Stimulated activated CD4-positive, alpha-beta T cell treated with anti-CD3 and anti-CD28 coated beads, Interleukin-4, amount 100 ng/mL, for 48 hours (primary cell): ENCODE results near the gene TRIM72.
"Not testable (repeated sequence)": the region's sequence is repeated elsewhere in the genome, so short reads cannot be mapped to it uniquely, and the experiment has no call there.

Source experiments
- DNase-seq, 2 donors: peaks; one replicate each; pipeline ENCODE4 v3.0.0-alpha.2; 2020; ENCODE audit warnings: low read depth in 2 of 2

The TRIM72 gene

DNA sequence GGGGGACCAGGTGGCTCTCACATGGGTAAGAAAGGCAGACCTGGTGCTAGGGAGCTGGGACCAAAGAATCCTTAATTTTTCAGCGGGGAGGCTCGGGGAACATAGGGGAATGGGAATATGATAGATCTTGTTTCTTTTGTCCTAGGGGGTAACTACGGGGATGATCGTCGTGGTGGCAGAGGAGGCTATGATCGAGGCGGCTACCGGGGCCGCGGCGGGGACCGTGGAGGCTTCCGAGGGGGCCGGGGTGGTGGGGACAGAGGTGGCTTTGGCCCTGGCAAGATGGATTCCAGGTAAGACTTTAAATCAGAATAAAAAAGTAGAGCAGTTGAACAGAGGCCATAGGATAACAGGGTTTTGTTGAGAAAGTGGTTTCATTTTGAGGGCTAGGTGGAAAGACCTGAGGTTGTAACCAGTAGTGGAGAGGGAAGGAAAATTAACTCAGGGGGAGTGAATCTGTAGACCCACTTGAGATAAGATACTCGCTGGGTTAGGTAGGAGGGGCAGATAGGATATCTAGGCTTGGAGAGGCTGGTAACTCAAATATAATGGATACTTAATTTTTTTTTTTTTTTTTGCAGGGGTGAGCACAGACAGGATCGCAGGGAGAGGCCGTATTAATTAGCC lies 23.0 kb upstream of the TRIM72 start:
- no peak for DNase-seq

DNA sequence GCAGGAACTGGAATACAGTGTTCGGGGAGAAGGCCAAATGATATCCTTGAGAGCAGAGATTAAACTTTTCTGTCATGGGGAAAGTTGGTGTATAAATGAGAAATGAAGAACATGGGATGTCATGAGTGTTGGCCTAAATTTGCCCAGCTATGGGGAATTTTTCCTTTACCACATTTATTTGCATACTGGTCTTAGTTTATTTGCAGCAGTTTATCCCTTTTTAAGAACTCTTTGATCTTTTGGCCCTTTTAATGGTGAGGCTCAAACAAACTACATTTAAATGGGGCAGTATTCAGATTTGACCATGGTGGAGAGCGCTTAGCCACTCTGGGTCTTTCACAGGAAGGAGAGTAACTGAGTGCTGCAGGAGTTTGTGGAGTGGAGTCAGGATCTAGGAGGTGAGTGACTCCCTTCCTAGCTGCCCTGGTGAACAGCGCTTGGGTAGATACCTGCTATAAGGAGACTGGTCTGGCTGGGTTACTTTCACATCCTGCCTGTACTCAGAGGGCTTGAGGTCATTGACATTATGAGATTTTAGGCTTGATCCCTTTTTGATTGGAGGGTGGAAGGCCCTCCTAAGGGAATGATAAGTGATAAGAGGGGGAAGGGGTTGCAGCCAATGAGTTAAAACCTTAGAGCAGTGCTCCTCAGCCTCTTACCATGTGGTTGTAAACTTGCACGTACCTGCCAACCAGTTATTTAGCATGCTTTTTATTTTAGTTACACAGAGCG lies 22.1 kb upstream of the TRIM72 start:
- DNase-seq = no peak

DNA sequence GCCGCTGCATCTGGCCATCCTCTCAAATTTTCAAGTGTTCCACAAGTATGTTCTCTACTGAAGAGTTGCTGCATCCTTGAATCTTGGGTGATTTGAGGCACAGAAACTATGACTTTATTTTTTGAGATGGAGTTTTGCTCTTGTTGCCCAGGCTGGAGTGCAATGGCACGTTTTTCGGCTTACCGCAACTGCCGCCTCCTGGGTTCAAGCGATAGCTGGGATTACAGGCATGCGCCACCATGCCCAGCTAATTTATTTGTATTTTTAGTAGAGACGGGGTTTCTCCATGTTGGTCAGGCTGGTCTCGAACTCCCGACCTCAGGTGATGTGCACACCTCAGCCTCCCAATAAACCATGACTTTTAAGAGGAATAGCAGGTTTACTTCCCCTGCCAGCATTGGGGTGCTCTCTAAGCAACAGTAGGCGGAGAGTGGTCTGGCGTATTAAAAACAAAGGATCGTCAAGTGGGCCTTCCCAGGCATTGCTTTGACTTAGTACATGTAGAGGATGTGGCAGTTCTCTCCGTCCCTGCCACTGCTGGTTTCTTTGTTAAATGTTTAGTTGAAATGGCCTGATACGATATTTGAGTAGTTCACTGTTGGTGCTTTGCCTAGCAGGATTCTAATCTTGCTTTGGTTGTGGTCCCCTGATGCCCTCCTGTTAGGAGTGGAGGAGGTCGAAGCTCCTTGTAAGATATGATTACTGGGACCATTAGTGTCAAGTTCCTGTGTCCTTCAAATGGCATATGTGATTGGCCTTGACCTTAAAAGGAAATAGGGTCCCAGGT lies 20.9 kb upstream of the TRIM72 start:
- no peak for DNase-seq

DNA sequence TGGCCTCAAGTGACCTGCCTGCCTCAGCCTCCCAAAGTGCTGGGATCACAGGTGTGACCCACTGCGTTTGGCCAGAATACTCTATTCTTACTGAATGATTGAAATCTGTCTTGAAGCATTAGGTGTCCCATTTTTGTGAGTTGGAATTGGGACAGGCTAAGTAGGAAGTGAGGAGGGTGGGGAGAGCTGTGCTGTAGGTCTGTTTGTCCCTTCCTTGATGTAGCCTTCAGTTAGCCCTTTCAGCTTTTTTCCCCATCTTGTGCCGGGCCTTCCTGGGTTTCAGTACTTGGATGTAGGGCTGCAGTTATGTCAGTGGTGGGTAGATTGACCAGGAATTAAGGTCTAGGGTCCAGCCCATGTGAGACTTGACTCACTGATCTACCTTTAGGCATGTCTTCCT lies 20.0 kb upstream of the TRIM72 start:
- no peak for DNase-seq

DNA sequence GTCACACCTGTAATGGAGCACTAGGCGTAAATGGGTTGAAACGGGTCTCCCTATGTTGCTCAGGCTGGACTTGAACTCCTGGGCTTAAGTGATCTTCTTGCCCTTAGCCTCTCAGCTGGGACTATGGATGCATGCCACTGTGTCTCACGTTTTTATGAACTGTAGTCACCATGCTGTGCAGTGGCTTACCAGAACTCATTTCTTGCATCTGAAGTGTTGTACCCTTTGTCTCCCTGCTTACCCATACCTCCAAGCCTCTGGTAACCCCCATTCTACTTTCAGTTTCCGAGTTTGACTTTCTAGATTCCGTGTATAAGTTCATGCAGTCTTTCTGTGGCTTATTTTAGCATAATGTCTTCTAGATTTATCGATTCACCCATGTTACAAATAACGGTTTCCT lies 19.0 kb upstream of the TRIM72 start:
- DNase-seq = no peak

DNA sequence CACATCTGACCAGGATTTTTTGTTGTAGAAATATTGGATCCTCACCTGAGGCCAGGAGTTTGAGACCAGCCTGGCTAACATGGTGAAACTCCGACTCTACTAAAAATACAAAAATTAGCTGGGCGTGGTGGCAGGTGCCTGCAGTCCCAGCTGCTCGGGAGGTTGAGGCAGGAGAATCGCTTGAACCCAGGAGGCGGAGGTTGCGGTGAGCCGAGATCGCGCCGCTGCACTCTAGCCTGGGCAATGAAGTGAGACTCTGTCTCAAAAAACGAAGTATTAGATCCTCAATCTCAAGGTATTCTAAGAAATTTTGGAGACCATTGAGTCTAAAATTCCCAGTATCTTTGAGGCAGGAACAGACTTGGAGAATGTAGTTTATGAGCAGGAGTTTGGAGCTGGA lies 18.1 kb upstream of the TRIM72 start:
- DNase-seq = not testable (repeated sequence)

DNA sequence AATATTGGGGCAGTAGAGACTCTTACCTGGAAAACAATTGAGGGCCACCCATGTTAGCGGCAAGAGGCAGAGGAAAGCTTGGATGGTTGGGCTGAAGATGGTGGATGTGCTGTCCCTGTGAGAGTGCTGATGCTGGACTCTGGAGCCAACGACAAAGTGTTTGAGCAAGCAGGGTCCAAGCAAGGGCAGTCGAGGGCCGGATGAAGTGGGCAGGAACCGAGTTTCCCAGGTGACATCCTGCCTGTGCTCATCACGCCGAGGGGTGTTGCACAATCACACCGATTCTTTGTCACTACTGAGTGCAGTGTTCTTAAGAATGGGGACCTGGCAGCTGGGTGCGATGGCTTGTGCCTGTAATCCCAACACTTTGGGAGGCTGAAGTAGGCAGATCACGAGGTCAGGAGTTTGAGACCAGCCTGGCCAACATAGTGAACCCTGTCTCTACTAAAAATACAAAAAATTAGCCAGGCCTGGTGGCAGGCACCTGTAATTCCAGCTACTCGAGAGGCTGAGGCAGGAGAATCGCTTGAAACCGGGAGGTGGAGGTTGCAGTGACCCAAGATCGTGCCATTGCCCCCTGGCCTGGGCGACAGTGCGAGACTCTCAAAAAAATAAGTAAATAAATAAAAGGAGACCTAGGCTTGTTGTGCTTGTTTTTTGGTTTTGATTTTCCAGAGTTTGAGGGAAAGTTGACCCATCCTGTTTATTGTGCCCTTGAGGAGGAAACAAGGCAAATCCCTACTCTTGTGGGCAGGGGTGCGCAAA lies 17.4 kb upstream of the TRIM72 start:
- no peak for DNase-seq

DNA sequence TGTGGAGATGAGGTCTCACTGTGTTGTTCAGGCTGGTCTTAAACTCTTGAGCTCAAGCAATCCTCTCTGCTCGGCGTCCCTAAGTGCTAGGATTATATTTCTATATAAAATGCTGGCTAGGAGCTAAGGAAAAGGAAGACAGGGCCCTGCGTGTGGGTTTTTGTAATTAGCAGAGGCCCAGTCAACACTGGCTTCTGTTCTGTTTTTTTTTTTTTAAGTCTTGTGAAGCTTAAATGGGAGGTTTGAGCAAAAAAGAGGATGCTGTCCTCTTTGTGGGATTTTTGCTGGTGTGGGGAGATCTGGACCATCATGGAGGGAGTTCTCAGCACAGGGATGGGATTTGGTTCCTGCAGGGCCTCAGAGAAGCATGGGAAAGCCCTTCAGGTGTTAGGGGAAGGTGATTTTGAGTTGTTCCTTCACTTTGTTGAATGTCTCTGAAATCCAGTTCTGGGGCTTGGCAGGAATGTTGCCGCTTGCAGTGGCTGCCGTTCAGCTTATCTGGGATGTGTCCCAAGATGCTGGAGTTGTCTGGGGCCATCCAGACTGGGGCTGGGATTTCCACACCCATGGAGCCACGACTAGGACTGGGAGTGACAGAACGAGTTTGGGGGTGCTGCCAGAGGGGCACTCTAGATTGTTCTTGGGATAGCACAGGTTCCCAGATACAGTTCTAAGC lies 15.6 kb upstream of the TRIM72 start:
- DNase-seq = no peak

DNA sequence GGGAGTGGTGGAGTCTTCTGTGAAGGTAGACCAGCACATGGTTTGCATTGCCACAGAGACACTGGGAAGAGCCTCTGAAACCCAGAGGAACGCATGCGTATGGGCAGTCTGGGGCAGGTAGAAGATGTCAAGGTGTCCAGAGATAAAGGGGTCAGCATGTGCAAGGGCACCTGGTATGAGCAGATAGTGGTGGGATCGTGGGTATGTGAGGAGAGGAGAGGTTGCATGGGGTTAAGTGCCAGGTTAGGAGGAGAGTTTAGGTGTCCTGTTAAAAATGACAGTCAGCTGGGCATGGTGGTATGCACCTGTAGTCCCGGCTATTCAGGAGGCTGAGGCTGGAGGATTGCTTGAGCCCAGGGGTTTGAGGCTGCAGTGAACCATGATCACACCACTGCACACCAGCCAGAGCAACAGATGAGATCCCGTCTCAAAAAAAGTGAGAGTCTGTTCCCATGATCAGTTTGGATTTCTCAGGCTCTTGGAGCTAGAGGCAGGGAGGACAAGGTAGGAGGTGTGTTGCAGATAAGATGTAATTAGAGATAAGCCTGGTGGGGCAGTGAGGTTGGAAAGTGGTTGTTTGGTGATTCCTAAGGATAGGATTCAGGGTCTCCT lies 14.4 kb upstream of the TRIM72 start:
- DNase-seq = no peak

DNA sequence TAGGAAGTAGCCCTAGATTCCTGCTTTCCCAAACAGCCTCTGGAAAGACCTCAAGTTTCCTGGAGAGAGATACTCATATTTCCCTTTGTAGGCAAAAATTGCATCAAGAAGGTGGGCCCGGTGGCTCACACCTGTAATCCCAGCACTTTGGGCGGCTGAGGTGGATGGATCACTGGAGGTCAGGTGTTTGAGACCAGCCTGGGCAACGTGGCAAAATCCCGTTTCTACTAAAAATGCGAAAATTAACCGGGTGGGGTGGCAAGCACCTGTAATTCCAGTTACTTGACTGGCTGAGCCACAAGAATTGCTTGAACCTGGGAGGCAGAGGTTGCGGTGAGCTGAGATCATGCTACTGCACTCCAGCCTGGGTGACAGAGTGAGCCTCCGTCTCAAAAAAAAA lies 13.8 kb upstream of the TRIM72 start:
- DNase-seq = not testable (repeated sequence)

DNA sequence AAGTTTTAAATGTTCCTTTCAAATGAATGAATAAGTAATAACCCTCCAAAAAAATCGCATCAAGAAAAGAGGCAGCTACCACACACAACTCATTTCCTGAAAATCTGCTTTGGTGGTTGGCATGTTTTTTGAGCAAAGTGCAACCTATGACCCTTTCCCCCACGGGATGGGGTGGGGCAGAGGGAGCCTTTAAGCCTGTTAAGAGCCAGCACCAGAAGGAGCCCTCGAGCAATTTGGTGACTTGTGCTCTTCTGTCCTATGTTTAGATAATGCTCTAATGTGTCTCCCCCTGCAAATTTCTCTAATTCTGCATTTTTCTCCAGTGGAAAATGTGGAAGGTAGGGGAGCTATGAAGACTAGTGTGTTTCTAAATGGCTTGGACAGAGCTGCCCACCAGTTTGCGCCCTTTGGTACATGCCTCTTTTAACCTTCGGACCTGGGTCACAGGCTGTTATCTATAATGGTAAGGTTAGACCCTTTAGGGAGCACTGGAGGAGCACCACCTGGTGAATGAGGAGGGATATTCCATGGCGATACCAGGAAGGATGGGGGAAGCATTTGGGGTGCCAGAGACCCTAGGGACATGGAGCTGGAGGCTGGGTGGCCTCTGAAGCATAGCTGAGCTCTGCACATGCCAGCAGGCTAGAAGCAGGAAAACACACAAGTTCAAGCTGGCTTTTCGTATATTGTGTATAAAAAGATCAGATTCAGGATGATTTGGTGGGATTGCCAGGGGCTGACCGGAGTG lies 12.9 kb upstream of the TRIM72 start:
- DNase-seq = no peak

DNA sequence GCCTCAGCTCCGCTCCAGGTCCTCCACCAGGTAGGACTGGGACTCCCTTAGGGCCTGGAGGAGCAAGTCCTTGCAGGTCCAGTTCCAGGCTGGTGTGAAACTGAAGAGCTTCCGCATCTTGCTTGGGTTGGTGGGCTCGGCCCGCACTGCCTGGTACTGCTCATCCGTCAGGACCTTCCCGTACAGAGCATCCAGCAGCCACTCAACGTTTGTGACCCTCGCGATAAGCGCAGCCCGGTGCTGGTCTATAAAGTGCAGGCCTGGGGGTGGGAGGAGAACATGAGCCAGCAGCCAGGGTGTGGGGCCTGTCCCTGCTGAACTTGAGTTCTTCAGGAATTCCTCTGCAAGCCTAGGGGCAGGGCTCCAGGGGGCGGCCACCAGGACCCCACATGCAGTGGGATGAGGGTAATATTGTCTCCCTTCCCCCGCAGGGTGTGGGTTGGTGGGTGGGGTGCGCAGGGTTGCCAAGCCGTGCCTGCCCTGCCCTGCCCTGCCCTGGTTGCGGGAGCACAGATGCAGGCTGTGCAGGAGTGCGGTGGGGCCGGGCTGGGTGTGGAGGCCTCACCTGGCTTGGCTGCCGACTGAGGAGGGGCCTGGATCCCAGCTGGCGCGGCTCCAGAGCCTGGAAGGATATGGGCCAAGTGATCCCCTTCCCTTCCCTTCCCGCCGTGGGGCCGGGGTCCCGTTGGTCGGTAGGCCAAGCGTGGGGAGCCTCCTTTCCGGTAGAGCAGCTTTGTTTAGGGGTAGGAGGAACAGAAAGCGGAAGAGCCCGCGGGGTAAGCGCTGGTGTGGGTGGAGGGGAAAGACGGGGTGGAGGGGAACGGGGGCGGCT lies 12.1 kb upstream of the TRIM72 start:
- no peak for DNase-seq

DNA sequence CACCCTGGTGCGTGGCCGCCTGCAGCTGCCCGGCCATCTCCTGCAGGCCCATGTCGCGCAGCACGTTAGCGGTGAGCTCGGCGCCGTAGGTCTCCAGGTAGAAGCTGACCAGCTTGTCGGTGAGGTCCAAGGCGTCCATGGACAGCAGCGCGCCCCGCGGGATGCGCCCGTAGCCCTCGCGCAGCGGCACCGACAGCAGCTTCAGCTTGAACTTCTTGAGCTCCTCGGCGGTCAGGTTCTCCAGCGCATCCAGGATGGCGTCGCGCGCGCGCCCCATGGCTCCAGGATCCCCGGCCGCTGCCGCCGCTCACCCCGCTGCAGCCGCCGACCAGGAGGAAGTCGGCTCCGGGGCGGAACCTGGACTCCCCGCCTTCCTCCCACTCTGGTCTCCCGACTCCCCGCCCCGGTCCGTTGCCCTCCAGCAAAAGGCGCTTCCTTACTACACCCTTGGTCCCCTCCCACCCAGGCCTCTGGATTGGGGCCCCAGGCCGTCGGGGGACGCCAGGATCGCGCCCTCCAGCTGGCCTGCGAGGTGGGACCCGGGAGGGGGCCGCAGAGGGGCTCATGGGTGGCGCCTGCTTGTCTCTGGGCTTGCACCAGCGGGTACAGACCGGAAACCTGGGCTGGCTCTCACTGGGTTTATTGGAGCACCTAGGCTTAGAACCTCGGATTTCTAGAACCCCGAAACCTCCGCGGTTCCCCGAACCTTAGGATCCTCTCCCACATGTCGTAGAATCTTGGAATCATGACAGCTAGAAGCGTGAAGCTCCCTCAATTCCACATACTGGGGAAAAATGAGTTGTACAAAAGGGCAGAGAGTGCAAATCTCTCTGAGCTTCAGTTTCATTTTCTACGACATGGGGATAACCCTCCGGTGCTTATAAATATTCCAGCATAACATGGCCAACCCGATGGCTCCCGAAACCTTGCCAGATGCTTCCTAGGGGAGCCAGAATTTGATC lies 11.2 kb upstream of the TRIM72 start, which contains the start of gene PYCARD:
Gene PYCARD, minus strand, starts transcription at position 347 of the 962 bp plus-strand sequence. Its CDS starts 70 bp downstream, at position 277.
- no peak for DNase-seq

DNA sequence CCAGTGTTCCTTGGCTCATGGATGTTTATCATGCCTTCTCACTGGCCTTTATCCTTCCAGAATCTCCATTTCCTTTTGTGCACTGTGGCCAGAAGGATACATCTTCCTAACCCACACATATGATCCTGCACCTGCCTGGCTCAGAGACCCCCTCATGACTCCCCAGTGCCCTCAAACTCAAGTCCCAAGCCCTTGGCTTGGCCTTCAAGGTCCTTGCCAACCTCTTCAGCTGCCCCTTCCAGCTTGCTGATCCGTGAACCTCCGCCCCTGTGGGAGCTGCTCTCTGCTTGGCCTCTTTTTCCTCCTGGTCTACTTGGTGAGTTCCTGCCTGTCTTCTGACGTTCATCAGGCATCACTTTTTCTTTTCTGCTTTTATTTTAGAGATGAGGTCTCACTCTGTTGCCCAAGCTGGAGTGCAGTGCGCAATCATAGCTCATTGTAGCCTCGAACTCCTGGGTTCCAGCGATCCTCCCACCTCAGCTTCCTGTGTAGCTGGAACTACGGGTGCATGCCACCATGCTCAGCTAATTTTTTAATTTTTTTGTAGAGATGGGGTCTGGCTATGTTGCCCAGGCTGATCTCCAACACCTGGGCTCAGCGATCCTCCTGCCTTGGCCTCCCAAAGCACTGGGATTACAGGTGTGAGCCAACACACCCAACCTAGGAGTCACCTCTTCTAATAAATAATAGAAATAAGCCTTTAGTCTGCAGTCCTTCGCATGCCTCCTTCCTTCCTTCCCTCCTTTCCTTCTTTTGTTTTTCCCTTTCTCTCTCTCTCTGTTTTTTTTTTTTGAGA lies 8.8 kb upstream of the TRIM72 start:
- DNase-seq = no peak

DNA sequence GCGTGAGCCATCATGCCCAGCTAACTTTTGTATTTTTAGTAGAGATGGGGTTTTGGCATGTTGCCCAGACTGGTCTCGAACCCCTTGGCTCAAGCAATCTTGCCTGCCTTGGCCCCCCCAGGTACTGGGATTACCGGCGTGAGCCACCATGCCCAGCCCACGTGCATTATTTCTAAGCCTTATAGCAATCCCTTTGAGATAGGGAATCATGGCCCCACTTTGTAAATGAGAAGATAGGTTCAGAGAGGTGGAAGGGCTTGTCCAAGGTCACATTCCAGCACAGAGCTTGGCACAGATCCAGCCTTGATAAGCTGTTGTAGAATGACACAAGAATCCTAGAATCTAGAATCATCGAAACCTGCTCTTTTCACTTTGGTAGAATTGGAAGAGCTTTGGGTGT lies 7.1 kb upstream of the TRIM72 start:
- DNase-seq = no peak

DNA sequence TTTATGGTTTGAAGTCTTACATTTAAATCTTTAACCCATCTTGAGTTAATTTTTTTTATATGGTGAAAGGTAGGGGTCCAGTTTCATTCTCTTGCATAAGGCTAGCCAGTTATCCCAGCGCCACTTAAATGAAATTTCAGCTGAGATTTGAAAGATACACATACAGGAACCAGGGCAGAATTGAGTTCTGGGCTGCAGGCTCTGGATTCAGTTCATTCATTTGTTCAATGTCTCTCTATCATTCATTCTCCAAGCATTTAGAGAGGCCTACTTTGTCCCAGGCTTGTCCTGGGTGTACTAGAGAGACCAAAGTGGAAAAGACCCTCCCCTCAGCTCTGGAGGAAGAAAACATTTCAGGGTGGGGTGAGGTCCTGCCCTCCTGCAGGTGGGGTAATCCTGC lies 577 bp upstream of the TRIM72 start:
- no peak for DNase-seq

DNA sequence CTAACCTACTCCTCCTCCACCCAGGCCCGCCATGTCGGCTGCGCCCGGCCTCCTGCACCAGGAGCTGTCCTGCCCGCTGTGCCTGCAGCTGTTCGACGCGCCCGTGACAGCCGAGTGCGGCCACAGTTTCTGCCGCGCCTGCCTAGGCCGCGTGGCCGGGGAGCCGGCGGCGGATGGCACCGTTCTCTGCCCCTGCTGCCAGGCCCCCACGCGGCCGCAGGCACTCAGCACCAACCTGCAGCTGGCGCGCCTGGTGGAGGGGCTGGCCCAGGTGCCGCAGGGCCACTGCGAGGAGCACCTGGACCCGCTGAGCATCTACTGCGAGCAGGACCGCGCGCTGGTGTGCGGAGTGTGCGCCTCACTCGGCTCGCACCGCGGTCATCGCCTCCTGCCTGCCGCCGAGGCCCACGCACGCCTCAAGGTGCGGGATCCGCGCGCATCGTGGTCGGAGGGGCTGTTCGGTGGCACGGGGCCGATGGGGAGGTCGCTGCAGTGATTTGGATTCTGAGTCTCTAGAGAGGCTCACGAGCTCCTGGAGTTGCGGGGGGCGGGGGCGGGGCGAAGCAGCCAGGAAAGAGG lies 878 bp downstream of the TRIM72 start:
- DNase-seq = no peak
